Fibroblast of skin of left quadriceps (primary cell): ENCODE results near the gene TEX13D.

Source experiments
- DNase-seq, 2 experiments: peaks; one replicate each; pipeline ENCODE4 v3.0.0-alpha.2; 2013; ENCODE audit warnings: low read depth in 2 of 2

Gene TEX13D

DNA sequence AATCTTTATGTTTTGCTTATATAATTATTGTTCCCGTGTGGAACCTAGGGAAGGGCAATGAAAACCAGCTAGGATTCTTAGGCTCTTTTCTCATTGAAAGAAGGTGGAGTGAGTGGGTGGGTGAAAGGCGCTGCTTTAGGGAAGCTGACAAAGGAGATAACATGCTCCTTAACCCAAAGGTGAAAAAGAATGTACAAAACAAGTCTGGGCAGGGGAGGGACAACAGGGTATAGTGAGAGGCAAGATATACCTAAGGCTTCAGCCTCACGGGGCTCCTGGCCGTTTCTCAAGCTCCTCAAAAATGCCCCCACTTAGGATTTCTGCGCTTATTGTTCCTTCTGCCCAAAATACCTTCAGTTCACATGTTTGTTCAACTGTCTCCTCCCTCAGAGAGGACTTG is 15.7 kb downstream of the TEX13D start:
- no peak for DNase-seq

- DNase-seq: no peak
Measured at GRCh38 chrX:124348885-124349453, 16.5 kb downstream of the TEX13D start.

DNA sequence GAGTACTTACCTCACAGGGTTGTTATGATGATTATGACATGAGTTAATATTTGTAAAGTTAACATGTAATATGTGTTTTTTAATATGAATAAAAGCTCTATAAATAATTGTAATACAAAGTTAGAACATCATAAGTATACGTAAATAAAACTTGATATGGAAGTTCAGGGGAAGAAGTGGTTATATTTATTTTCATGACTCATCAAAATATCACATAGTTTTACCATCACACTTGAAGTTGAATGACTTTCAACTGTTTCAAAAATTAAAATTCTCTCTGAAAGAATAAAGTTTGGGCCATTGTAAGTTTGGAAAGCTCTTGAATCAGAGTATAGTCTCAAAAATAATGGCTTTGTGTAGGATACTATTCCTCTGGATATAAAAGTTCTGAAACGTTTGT is 22.2 kb downstream of the TEX13D start:
- DNase-seq: no peak

GRCh38 chrX:124358800-124359383 is 26.4 kb downstream of the TEX13D start:
- no peak for DNase-seq

DNA sequence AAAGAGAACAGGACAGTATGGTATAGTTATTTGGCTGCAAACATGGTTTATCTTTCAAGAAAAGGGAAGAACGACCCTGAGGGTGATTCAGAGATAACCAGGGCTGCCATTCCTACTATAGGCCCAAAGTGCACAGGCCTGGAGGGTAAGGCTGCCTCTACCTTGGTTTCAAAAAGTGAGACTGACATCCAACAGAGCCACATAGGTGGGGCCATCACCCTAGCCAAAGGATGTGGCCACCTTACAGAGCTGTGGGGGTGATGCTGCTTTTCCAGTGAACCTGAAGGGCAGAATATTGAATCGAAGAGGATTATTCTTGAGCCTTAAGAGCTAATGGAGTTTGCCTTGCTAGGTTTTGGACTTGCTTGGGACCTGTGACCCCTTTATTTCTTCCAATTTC is 29.6 kb downstream of the TEX13D start:
- no peak for DNase-seq

- DNase-seq: no peak
Measured at GRCh38 chrX:124362761-124363160, 30.3 kb downstream of the TEX13D start.

DNA sequence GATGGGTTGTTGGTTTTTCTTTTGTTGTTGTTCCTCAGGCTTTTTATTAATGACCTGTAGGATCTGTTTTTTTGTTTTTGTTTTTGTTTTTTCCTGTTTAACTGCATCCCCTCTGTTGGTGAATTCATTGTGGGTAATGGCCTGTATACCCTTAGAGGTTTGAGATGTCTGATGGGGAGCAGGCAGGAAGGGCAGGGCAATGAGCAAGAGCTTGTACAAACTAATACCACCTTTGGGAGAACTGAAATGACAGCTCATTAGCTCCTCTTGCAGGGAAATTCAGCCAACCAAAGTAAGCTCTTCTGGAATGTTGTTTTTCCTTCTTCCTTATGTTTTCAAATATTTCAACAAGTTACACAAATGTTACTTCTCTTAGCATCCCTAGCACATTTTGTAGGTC is 37.3 kb downstream of the TEX13D start:
- no peak for DNase-seq

- DNase-seq: no peak
Measured at GRCh38 chrX:124373348-124373747, 40.9 kb downstream of the TEX13D start.

GRCh38 chrX:124378643-124379042 is 46.2 kb downstream of the TEX13D start:
- DNase-seq: no peak

GRCh38 chrX:124383354-124383753 is 50.9 kb downstream of the TEX13D start:
- no peak for DNase-seq

DNA sequence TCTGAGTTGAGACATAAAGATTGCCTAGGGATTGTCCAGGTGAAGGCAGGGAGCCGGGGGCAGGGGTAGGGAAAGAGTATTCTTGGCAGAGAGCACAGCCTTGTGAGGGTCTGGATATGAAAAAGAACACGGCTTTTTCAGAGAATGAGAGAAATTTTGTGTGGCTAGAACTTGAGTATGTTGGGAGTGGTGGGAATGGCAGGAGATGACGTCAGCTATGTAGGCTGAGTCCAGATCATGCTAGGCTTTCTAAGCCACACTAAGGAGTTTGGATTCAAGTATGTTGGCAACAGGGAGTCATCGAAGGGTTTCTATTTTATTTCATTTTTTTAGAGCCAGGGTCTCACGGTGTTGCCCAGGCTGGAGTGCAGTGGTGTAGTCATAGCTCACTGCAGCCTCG is 53.9 kb downstream of the TEX13D start:
- DNase-seq: no peak
